GM12872 (cell line): Measurements from ENCODE around the gene ZNF329.

Source experiments
- TF ChIP-seq, protein P1 (sequence below): IDR thresholded peaks from 3 replicates; pipeline ENCODE4 v1.5.1; 2011; ENCODE audit warnings: low read depth, mild to moderate bottlenecking, low read length, moderate library complexity; ENCODE audit not compliant: insufficient read depth

The ZNF329 gene

DNA sequence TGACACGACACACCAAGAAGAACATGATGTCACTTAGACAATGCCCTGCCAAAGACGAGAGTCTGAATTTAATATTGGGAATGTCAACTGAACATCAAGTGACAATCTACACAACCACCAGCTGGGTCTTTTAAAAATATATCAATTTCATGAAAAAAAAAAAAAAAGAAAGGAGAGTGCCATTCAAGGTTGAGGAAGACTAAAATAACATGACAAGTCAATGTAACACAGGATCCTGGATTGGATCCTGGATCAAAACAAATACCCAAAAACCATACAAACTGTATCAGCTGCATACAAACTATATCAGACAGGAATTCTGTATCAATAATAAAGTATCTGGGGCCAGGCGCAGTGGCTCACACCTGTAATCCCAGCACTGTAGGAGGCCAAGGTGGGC lies 4.7 kb downstream of the ZNF329 start:
- TF ChIP-seq, protein P1, sequence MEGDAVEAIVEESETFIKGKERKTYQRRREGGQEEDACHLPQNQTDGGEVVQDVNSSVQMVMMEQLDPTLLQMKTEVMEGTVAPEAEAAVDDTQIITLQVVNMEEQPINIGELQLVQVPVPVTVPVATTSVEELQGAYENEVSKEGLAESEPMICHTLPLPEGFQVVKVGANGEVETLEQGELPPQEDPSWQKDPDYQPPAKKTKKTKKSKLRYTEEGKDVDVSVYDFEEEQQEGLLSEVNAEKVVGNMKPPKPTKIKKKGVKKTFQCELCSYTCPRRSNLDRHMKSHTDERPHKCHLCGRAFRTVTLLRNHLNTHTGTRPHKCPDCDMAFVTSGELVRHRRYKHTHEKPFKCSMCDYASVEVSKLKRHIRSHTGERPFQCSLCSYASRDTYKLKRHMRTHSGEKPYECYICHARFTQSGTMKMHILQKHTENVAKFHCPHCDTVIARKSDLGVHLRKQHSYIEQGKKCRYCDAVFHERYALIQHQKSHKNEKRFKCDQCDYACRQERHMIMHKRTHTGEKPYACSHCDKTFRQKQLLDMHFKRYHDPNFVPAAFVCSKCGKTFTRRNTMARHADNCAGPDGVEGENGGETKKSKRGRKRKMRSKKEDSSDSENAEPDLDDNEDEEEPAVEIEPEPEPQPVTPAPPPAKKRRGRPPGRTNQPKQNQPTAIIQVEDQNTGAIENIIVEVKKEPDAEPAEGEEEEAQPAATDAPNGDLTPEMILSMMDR = no peak

DNA sequence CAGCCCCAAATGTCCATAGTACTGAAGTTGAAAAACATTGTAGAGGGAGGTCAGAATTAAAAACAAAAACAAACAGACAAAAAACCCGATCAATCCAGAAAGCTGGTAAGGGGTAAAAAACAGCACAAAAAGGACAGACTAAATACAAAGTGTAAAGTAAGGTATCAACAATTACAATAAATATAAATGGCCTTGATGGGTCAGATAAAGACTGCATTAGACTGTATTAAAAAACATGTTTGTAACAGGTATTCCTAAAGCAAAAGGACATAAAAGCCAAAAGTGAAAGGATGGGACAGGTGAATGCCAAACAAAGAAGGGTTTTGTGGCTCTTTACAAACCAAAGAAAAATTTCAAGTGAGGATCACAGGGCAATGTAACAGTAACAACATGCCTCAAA lies 16.3 kb downstream of the ZNF329 start:
- TF ChIP-seq, protein P1 = no peak

DNA sequence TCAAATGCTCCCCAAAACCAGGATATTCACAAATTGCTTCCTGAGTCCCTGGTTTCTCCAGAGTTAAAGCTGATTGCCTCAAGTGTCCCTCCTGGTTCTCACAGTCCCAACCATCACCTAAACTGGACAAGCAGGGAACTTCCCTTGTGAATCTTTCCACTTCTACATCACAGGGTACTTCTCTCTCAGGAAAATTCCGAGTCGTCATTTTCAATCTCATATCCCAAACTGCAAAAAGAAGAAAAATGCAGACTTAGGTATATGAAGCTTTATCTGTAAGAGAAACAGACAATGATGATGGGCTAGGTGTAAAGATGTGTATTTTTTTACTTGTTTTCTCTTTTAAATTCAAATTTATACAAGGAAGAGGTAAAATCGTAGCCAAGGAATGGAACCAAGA lies 21.3 kb downstream of the ZNF329 start:
- TF ChIP-seq, protein P1 = no peak

DNA sequence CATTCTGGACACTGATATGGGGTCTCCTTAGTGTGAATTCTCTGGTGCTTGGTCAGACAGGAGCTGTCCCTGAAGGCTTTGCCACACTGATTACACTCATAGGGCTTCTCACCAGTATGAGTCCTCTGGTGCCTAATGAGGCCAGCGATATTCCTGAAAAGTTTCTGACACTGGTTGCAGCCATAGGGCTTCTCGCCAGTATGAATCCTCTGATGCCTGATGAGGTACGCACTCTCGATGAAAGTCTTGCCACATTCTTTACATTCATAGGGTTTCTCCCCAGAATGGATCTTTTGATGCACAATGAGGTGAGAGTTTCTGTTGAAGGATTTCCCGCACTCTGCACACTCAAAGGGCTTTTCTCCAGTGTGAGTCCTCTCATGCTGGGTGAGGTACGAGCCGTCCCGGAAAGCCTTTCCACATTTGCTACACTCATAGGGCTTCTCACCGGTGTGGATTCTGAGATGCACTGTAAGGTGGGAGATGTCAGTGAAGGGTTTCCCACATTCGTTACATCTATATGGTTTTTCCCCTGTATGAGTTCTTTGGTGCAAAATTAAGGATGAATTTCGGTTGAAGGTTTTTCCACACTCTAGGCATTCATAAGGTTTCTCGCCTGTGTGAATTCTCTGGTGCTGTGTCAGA lies 22.4 kb downstream of the ZNF329 start:
- TF ChIP-seq, protein P1 = no peak

DNA sequence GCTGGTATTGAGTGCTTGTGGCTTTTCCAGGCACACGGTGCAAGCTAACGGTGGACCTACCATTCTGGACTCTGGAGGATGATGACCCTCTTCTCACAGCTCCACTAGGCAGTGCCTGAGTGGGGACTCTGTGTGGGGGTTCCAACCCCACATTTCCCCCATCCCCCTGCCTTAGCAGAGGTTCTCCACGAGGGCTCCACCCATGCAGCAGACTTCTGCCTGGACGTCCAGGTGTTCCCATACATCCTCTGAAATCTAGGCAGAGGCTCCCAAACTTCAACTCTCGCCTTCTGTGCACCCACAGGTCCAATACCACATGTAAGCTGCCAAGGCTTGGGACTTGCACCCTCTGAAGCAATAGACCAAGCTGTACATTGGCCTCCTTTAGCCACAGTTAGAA lies 27.2 kb downstream of the ZNF329 start:
- TF ChIP-seq, protein P1 = no peak

DNA sequence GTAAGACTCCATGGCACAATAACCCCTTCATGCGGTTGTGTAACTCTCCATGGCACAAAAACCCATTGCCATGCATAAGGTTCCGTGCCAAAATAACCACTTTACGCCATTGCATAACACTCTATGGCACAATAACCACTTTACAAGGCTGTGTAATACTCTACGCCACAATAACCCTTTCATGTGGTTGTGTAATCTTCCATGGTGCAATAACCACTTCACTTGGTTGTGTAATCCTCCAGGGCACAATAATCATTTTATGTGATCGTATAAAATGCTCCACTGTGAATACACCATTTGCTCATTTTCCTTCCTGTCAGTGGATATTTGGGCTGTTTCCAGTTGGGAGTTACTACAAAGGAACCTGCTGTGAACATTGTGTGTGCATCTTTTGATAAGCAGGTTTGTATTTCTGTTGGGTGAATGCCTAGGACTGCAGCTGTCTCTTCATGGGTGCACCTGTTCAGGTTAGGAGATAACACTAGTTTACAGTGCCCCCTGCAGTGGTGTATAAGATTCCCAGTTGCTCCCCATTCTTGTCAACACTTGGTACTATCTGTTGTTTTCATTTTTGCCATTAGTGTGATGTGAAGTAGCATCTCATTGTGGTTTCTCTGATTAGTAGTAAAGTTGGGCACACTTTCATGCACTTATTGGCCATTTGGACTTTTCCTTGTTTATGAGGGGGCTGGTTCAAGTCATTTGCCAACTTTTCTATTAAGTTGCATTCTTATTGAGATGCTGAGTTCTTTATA lies 31.4 kb downstream of the ZNF329 start:
- TF ChIP-seq, protein P1 = no peak

DNA sequence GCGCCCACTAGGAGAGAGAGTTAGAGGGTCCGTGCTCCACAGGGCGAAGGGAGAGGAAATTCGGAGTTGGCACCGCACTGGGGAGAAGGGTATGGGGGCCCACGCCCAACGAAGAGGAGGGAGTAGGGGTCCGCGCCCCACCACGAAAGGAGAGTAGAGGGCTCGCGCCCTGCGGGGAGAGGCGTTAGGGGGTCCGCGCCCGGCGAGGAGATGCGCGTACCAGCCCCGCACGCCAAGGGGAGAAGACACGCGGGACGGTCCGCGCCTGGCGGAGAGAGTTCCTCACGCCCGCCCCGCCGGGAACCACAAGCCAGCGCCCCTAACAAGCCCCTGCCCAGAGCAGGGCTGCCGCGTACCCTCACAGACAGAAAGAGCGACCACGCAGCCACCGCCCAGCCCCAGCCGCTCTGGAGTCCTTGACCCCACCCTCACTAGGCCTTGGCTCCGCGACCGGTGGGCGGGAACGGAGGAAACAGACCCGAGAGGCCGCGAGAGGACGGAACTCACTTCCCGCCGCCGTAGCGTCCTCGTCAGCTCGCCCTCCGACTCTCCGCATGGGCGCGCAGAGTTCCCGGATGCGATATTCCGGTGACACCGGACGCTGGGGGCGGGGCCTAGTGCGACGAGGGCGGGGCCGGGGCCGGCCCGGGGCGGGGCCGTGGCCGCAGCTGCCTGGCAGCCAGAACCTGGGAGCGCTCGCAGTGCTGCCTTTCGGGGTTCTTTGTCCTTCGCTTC lies 32.6 kb downstream of the ZNF329 start:
- TF ChIP-seq, protein P1 = no peak
